CD4-positive, alpha-beta memory T cell (primary cell): ENCODE results near the gene ZFYVE9. TPM values are rescaled to one million over a fixed set of nuclear protein-coding genes. Genes with fewer than 3 reads are reported as not detected.
A peak's percentile ranks its signal among the peaks of the same experiment; 100 is the strongest.

Source experiments
- CTCF ChIA-PET: fragments of 350-600 bp; sonication (Branson Sonifier 250); formaldehyde crosslinking; loops from one replicate; lab custom pipeline; 2021; ENCODE audit warnings: inconsistent platforms; ENCODE audit not compliant: partially characterized antibody; lab: Charles Lee
- POLR2A ChIA-PET: fragments of 350-600 bp; sonication (Branson Sonifier 250); formaldehyde crosslinking; loops from one replicate; lab custom pipeline; 2021; ENCODE audit not compliant: partially characterized antibody; lab: Charles Lee
- DNase-seq, 5 donors: peaks; one replicate each; pipeline versions ENCODE4 v3.0.0 to v3.0.0-alpha.2; 2020 to 2022; ENCODE audit warnings: mixed read lengths in 1 of 5
- H3K27ac ChIP-seq: one replicate; pipeline ENCODE4 v1.7.0; 2013; ENCODE audit warnings: low read depth, low read length
- H3K27me3 ChIP-seq: 2 replicates; pipeline ENCODE4 v1.7.0; 2013; ENCODE audit warnings: mild to moderate bottlenecking, low read length, moderate library complexity; ENCODE audit not compliant: insufficient read depth
- H3K36me3 ChIP-seq: 2 replicates; pipeline ENCODE4 v1.7.0; 2013; ENCODE audit warnings: mild to moderate bottlenecking, low read length, moderate library complexity; ENCODE audit not compliant: insufficient read depth
- H3K4me1 ChIP-seq: 2 replicates; pipeline ENCODE4 v1.7.0; 2013; ENCODE audit warnings: mild to moderate bottlenecking, low read length, moderate library complexity; ENCODE audit not compliant: insufficient read depth
- H3K4me3 ChIP-seq, 2 donors: one replicate each; pipeline ENCODE4 v1.7.0; 2013; ENCODE audit warnings: low read length in 2 of 2, mild to moderate bottlenecking in 1 of 2
- H3K9me3 ChIP-seq, 2 donors: one replicate each; pipeline ENCODE4 v1.7.0; 2013; ENCODE audit warnings: low read length in 2 of 2, control low read depth in 1 of 2; ENCODE audit not compliant: control insufficient read depth in 1 of 2
- H3K27ac Mint-ChIP-seq, 7 donors: one replicate each; pipeline ENCODE4 v1.8.0; 2020 to 2021; ENCODE audit warnings: mixed read lengths in 7 of 7, mild to moderate bottlenecking in 6 of 7, inconsistent platforms in 3 of 7, moderate library complexity in 3 of 7
- H3K27me3 Mint-ChIP-seq, 2 donors: one replicate each; pipeline ENCODE4 v1.8.0; 2020 to 2021; ENCODE audit warnings: mixed read lengths in 2 of 2
- H3K36me3 Mint-ChIP-seq, 2 donors: one replicate each; pipeline ENCODE4 v1.8.0; 2020 to 2021; ENCODE audit warnings: mixed read lengths in 2 of 2, inconsistent platforms in 1 of 2, mild to moderate bottlenecking in 1 of 2
- H3K4me1 Mint-ChIP-seq, 4 donors: one replicate each; pipeline ENCODE4 v1.8.0; 2020 to 2021; ENCODE audit warnings: mixed read lengths in 4 of 4, mild to moderate bottlenecking in 1 of 4
- H3K4me3 Mint-ChIP-seq, 8 donors: one replicate each; pipeline ENCODE4 v1.8.0; 2020 to 2021; ENCODE audit warnings: mixed read lengths in 8 of 8, mild to moderate bottlenecking in 7 of 8, moderate library complexity in 6 of 8, inconsistent platforms in 3 of 8
- H3K9me3 Mint-ChIP-seq, 8 donors: one replicate each; pipeline ENCODE4 v1.8.0; 2020 to 2021; ENCODE audit warnings: mixed read lengths in 8 of 8, mild to moderate bottlenecking in 5 of 8, inconsistent platforms in 3 of 8, moderate library complexity in 1 of 8
- intact Hi-C: fragments of 100-400 bp; cut with micrococcal nuclease; formaldehyde crosslinking; loops from one replicate; pipeline ENCODE4 v1.15.1; 2023
- polyA plus RNA-seq, 2 donors: library from polyadenylated mRNA; unstranded; fragments of 300-500 nt; fragmentation: Illumina TruSeq; gene quantifications; one replicate each; pipeline ENCODE4 v1.2.3, GENCODE V29; 2021
- total RNA-seq, 2 experiments: library from RNA; stranded (reverse); gene quantifications; one replicate each; pipeline ENCODE4 v1.2.3, GENCODE V29; 2021

Gene ZFYVE9
- total and polyA plus RNA-seq, 4 experiments from 2014 or later: 0.60 to 12.8 (median 7.0) TPM

DNA sequence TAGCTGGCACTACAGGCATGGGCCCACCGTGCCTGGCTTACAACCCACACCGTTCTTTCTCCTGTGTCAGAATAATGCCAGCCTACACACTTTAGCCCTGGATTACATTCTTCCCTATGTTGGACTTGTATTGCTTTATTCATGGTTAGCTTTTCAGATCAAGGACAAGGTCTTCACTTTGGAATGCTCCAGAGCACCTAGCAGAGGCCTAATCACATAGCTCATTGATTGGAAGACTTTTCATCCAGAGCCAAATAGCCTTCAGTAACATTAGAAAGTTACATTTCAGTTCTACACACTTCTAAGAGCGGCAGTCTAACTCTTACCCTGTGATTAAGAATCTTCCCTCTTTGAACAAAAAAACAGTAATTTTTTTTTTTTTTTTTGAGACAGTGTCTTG, 29.4 kb upstream of the ZFYVE9 start:
- H3K27me3 Mint-ChIP-seq: no peaks in the 10 kb centered on the region
- Histone ChIP-seq H3K36me3 (no peaks in the 10 kb centered on the region), H3K4me3 (no peak overlapping the region), H3K27ac (no peak overlapping the region), H3K4me1 (no peaks in the 10 kb centered on the region), H3K27me3 (no peaks in the 10 kb centered on the region), H3K9me3 (no peaks in the 10 kb centered on the region)
- CTCF ChIA-PET: interaction anchor here (0.6 kb wide), 1 partner anchor 822 kb away, joined by 3 read pairs; no protein-coding TSS in a partner anchor
- no peaks in the 10 kb centered on the region for H3K4me1 Mint-ChIP-seq
- no peak for DNase-seq
- no peak overlapping the region for H3K4me3 Mint-ChIP-seq
- no peak overlapping the region for H3K27ac Mint-ChIP-seq
- intact Hi-C loops: no loop called here
- POLR2A ChIA-PET: no interaction called here
- no peaks in the 10 kb centered on the region for H3K9me3 Mint-ChIP-seq
- no peaks in the 10 kb centered on the region for H3K36me3 Mint-ChIP-seq

DNA sequence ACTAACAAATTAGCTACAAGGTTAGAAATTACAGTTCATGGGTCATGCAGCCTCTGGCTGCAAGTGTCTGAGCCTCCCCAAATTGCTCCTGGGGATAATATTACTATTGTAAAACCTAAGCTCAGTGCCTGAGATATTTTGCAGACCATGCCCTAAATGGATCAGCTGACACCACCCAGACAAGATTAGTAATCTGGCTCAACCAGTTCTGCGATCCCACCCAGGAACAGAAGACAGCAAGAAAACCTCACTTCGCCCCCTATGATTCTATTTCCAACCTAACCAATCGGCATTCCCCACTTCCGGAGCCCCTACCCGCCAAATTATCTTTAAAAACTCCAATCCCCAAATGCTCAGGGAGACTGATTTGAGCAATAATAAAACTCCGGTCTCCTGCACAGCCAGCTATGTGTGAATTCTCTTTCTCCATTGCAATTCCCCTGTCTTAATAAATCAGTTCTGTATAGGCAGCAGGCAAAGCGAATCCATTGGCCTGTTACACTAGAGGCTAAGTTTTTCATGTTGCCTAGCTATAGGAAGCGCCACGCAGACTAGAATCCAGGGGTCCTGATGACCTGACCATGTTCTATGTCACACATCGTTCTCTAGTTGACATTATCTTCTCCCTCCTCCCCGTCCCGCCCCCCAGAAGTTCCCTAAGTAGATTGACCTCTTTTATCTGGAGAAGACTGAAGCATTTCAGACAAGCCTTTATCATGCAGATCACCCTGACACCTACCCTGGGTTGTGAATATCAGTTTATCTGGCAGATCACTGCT, 22.4 kb upstream of the ZFYVE9 start:
- ChIA-PET POLR2A (no interaction called here), CTCF (no interaction called here)
- no peak overlapping the region for H3K4me3 Mint-ChIP-seq
- intact Hi-C loops: no loop called here
- Histone ChIP-seq H3K36me3 (no peaks in the 10 kb centered on the region), H3K9me3 (no peaks in the 10 kb centered on the region), H3K4me3 (no peak overlapping the region), H3K27ac (no peak overlapping the region), H3K27me3 (no peaks in the 10 kb centered on the region), H3K4me1 (no peaks in the 10 kb centered on the region)
- H3K9me3 Mint-ChIP-seq: no peaks in the 10 kb centered on the region
- H3K4me1 Mint-ChIP-seq: no peaks in the 10 kb centered on the region
- H3K27me3 Mint-ChIP-seq: peaks cover 0 to 3% of the 10 kb centered on the region in 2 donors
- no peaks in the 10 kb centered on the region for H3K36me3 Mint-ChIP-seq
- H3K27ac Mint-ChIP-seq: peak overlapping the region in 2 of 7 donors; percentile 6 to 37
- no peak for DNase-seq

DNA sequence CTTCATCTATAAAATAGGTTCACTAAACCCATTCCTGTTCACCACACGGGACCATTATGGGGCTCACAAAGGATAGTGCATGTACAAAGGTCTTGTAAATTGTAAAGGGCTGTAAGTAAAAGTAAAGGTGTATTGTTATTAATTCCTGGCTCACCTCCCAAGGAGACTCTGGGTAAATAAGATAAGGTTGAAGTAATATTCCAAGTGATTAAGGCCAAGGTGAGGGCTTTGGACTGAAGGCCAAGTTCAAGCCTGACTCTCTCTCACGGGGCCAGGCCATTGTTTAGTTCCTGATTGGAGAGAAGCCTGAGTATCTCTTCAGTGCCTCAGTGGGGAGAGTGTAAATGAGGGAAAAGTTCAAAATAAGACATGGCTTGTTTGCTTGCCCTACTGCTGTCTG, 19.5 kb upstream of the ZFYVE9 start:
- Histone ChIP-seq H3K4me1 (no peaks in the 10 kb centered on the region), H3K9me3 (no peaks in the 10 kb centered on the region), H3K27ac (no peak overlapping the region), H3K4me3 (no peak overlapping the region), H3K27me3 (no peaks in the 10 kb centered on the region), H3K36me3 (no peaks in the 10 kb centered on the region)
- Mint-ChIP-seq H3K27me3 (peaks cover 8 to 15% of the 10 kb centered on the region in 2 donors), H3K36me3 (no peaks in the 10 kb centered on the region), H3K27ac (no peak overlapping the region), H3K4me1 (no peaks in the 10 kb centered on the region), H3K4me3 (no peak overlapping the region), H3K9me3 (no peaks in the 10 kb centered on the region)
- ChIA-PET CTCF (no interaction called here), POLR2A (no interaction called here)
- DNase-seq: no peak
- intact Hi-C loops: no loop called here

DNA sequence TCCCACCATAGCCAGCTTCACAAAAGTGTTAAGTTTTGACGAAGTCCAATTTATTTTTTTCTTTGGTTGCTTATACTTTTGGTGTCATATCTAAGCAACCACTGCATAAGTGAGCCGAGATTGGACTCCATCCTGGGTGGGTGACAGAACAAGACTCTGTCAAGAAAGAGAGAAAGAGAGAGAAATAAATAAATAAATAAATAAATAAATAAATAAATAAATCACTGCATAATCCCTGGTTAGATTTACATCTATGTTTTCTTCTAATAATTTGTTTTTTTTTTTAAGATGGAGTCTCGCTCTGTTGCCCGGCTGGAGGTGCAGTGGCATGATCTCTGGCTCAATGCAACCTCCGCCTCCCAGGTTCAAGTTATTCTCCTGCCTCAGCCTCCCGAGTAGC, 18.3 kb upstream of the ZFYVE9 start:
- POLR2A ChIA-PET: no interaction called here
- no peaks in the 10 kb centered on the region for H3K9me3 Mint-ChIP-seq
- H3K4me3 ChIP-seq: no peak overlapping the region
- no peak overlapping the region for H3K27ac Mint-ChIP-seq
- no peaks in the 10 kb centered on the region for H3K9me3 ChIP-seq
- H3K4me1 ChIP-seq: no peaks in the 10 kb centered on the region
- H3K4me1 Mint-ChIP-seq: no peaks in the 10 kb centered on the region
- peaks cover 10 to 17% of the 10 kb centered on the region in 2 donors for H3K27me3 Mint-ChIP-seq
- CTCF ChIA-PET: interaction anchor here (0.6 kb wide), 2 partner anchors 358 to 562 kb away, joined by 3 read pairs; no protein-coding TSS in a partner anchor
- intact Hi-C loops: no loop called here
- H3K4me3 Mint-ChIP-seq: no peak overlapping the region
- H3K27ac ChIP-seq: no peak overlapping the region
- no peaks in the 10 kb centered on the region for H3K36me3 Mint-ChIP-seq
- no peaks in the 10 kb centered on the region for H3K27me3 ChIP-seq
- DNase-seq: no peak
- no peaks in the 10 kb centered on the region for H3K36me3 ChIP-seq

DNA sequence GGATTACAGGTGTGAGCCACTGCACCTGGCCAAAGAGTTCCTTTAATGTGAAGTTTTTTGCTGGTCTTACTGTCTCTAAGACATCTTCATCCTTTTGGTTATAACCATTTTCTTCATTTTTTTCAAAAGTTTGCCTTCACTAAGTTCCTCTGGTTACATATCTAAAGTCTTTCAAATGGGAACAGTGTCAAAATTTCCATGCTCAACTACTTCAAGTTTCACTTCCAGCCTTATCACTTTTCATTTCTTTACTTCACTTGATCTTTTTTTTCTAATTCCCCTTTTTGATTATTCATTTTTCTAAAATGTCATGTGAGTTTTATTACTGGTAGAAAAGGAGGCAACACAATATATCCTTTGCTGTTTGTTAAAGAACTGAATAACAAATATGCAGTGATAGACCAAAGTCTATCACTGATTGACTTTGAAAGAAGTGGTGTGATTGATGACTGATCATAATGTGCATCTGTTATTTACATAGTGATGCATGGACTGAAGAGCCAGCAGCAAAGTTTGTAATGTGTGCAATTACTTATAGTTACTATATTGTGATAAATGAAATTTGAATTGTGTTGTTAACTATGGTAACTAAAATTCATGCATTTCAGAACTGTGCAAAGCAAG, 16.0 kb upstream of the ZFYVE9 start:
- Mint-ChIP-seq H3K9me3 (no peaks in the 10 kb centered on the region), H3K4me3 (no peak overlapping the region), H3K27me3 (peaks cover 10 to 17% of the 10 kb centered on the region in 2 donors), H3K4me1 (no peaks in the 10 kb centered on the region), H3K27ac (no peak overlapping the region), H3K36me3 (no peaks in the 10 kb centered on the region)
- no peaks in the 10 kb centered on the region for H3K27me3 ChIP-seq
- H3K4me1 ChIP-seq: no peaks in the 10 kb centered on the region
- ChIA-PET POLR2A (no interaction called here), CTCF (interaction anchor here (1.2 to 2.0 kb wide), 2 partner anchors 168 to 172 kb away, joined by 6 to 22 read pairs; no protein-coding TSS in a partner anchor)
- no peak overlapping the region for H3K4me3 ChIP-seq
- no peak for DNase-seq
- no peaks in the 10 kb centered on the region for H3K9me3 ChIP-seq
- intact Hi-C loops: loop anchor here (2.0 kb wide), 1 partner anchor 15 kb away; no protein-coding TSS in a partner anchor
- H3K36me3 ChIP-seq: no peaks in the 10 kb centered on the region
- no peak overlapping the region for H3K27ac ChIP-seq

DNA sequence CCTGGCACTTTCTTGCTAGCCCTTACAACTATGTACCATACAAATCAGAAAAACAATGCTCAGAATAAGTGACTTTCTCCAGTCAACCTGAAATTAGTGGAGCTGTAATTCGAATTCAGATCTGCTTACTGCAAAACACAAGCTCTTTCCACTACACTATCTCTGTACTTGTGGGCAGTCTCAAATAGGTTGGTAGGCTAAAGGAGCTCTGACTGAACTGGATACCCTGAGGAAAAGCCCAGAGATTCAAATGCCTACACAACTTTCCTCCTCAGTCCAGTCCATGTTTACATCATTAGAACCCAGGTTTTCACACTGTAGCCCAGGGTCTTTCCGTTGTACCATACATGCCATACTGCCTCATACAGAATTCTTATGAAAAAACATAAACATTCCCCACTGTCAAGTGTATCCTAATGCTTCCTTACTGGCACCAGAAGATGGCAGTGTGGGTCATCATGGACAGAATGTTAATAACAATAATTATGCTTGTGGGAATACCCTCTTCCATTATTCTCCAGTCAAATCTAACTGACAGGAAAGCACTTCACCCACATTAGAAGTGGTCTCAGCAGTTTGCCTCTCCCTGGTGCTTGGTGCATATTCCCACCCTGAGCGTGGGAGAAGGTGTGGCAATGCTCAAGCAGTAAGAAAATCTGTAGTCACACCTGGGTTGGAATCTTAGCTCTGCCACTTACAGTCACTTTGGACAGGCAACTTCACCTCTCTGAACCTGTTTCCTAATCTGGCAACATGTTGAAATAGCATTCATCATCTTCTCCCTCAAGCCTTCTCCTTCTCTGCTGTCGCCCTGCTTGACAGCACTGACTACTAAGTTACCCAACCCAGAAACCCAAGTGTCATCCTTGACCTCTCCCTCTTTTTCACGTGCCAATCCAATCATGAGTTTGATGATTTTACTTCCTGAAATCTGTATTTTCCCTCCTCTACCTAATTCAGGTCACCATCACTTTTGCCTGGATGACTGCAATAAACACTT, 14.4 kb upstream of the ZFYVE9 start:
- Mint-ChIP-seq H3K36me3 (no peaks in the 10 kb centered on the region), H3K4me3 (no peak overlapping the region), H3K27ac (no peak overlapping the region), H3K27me3 (peaks cover 10 to 17% of the 10 kb centered on the region in 2 donors), H3K4me1 (no peaks in the 10 kb centered on the region), H3K9me3 (no peaks in the 10 kb centered on the region)
- H3K27me3 ChIP-seq: no peaks in the 10 kb centered on the region
- no peak overlapping the region for H3K4me3 ChIP-seq
- ChIA-PET POLR2A (interaction anchor here (1.5 kb wide), 1 partner anchor 13 kb away, joined by 9 read pairs; no protein-coding TSS in a partner anchor), CTCF (interaction anchor here (0.6 to 2.0 kb wide), 7 partner anchors 13 to 562 kb away, joined by 3 to 22 read pairs (median 4); no protein-coding TSS in a partner anchor)
- H3K9me3 ChIP-seq: no peaks in the 10 kb centered on the region
- intact Hi-C loops: loop anchor here (1.0 to 2.0 kb wide), 4 partner anchors 13 to 559 kb away; partner anchors contain the start of genes ORC1 and PRPF38A
- H3K36me3 ChIP-seq: no peaks in the 10 kb centered on the region
- H3K27ac ChIP-seq: no peak overlapping the region
- peak in 4 of 5 donors; percentile 18 to 31 (median 26) for DNase-seq
- H3K4me1 ChIP-seq: no peaks in the 10 kb centered on the region
